OCI-LY1 (cell line): ENCODE results near the gene BARHL2.

ENCODE experiments used
- H2AFZ ChIP-seq: fragments of 200-600 bp; sonication (generic), shearing (Covaris generic); 2 replicates; pipeline ENCODE4 v1.6.0; 2014; ENCODE audit warnings: antibody characterized with exemption, mild to moderate bottlenecking, low read length
- H3F3A ChIP-seq: fragments of 200-600 bp; sonication (generic), shearing (Covaris generic); 2 replicates; pipeline ENCODE4 v1.6.0; 2014; ENCODE audit warnings: mild to moderate bottlenecking, antibody characterized with exemption, low read length, moderate library complexity; ENCODE audit not compliant: insufficient read depth
- H3K27ac ChIP-seq: fragments of 200-600 bp; sonication (generic); 2 replicates; pipeline ENCODE4 v1.5.1; 2014; ENCODE audit warnings: low read length, mixed run types, mild to moderate bottlenecking, low read depth; ENCODE audit not compliant: poor library complexity, severe bottlenecking
- H3K27me3 ChIP-seq: fragments of 200-600 bp; sonication (generic); 2 replicates; pipeline ENCODE4 v1.6.0; 2014; ENCODE audit warnings: antibody characterized with exemption, mild to moderate bottlenecking, low read length, moderate library complexity; ENCODE audit not compliant: insufficient read depth
- H3K36me3 ChIP-seq: fragments of 200-600 bp; sonication (generic); 2 replicates; pipeline ENCODE4 v1.6.1; 2014; ENCODE audit warnings: mild to moderate bottlenecking, antibody characterized with exemption, low read length, moderate library complexity, mixed read lengths; ENCODE audit not compliant: insufficient read depth
- H3K4me1 ChIP-seq: fragments of 200-600 bp; sonication (generic); 2 replicates; pipeline ENCODE4 v1.5.1; 2014; ENCODE audit warnings: mild to moderate bottlenecking, low read length, moderate library complexity; ENCODE audit not compliant: insufficient read depth, severe bottlenecking
- H3K4me2 ChIP-seq: fragments of 200-600 bp; sonication (generic), shearing (Covaris generic); 2 replicates; pipeline ENCODE4 v1.6.1; 2014; ENCODE audit warnings: low read length
- H3K4me3 ChIP-seq: fragments of 200-600 bp; sonication (generic); 2 replicates; pipeline ENCODE4 v1.5.1; 2014; ENCODE audit warnings: low read length, low read depth, mild to moderate bottlenecking, mixed read lengths; ENCODE audit not compliant: poor library complexity, severe bottlenecking
- H3K79me2 ChIP-seq: fragments of 200-600 bp; shearing (Covaris generic); 2 replicates; pipeline ENCODE4 v1.6.1; 2016; ENCODE audit warnings: mixed run types, low read length, mixed read lengths; ENCODE audit not compliant: insufficient read depth
- H3K9ac ChIP-seq: fragments of 200-600 bp; sonication (generic), shearing (Covaris generic); 2 replicates; pipeline ENCODE4 v1.6.1; 2014; ENCODE audit warnings: mild to moderate bottlenecking, low read length, mixed read lengths
- H3K9me2 ChIP-seq: fragments of 200-600 bp; sonication (generic), shearing (Covaris generic); 2 replicates; pipeline ENCODE4 v1.6.1; 2014; ENCODE audit warnings: low read depth, mild to moderate bottlenecking, low read length, mixed read lengths
- H3K9me3 ChIP-seq: fragments of 200-600 bp; shearing (Covaris generic); 2 replicates; pipeline ENCODE4 v1.6.1; 2014; ENCODE audit warnings: low read length, mixed read lengths
- H4K20me1 ChIP-seq: fragments of 200-600 bp; sonication (generic), shearing (Covaris generic); 2 replicates; pipeline ENCODE4 v1.6.0; 2016; ENCODE audit warnings: mild to moderate bottlenecking, low read length; ENCODE audit not compliant: insufficient read depth
- CTCF ChIP-seq: fragments of 200-600 bp; sonication (generic), shearing (Covaris generic); IDR thresholded peaks from 2 replicates; pipeline ENCODE4 v1.5.1; 2017; ENCODE audit warnings: mild to moderate bottlenecking, antibody characterized with exemption, low read length, moderate library complexity, mixed read lengths
- EZH2 ChIP-seq: fragments of 200-600 bp; sonication (generic), shearing (Covaris generic); IDR thresholded peaks from 2 replicates; pipeline ENCODE4 v1.8.0; 2017; ENCODE audit warnings: borderline replicate concordance, mixed run types, mild to moderate bottlenecking, antibody characterized with exemption, low read length, moderate library complexity, mixed read lengths

Gene BARHL2

DNA sequence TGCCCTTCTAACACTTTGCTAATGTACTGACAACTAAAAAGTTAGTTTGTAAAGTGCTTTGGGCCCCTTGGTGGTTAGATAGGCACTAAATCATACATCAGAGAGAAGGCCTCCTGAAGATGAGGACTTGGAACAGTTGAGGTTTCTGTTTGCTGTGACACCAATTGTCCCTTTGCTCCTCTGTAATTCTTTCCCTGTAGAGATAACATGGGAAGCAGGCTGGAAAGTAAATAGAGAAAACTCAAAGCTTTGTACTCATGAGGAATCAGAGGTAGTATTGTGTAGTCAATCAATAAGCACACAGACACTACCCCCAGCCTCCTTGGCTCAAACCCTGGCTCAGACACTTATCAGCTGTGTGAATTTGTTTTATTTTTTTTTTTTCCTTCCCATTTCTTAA lies 31.6 kb upstream of the BARHL2 start:
- H3K4me2 ChIP-seq: no peak overlapping the region
- H3K9me3 ChIP-seq: no peaks in the 10 kb centered on the region
- no peaks in the 10 kb centered on the region for H4K20me1 ChIP-seq
- H3K27ac ChIP-seq: no peak overlapping the region
- no peak for TF ChIP-seq CTCF
- no peak for TF ChIP-seq EZH2
- no peak overlapping the region for H3K4me3 ChIP-seq
- no peaks in the 10 kb centered on the region for H3F3A ChIP-seq
- no peaks in the 10 kb centered on the region for H3K9me2 ChIP-seq
- H2AFZ ChIP-seq: no peak overlapping the region
- no peaks in the 10 kb centered on the region for H3K36me3 ChIP-seq
- H3K4me1 ChIP-seq: no peaks in the 10 kb centered on the region
- no peaks in the 10 kb centered on the region for H3K79me2 ChIP-seq
- no peak overlapping the region for H3K9ac ChIP-seq
- H3K27me3 ChIP-seq: no peaks in the 10 kb centered on the region

- Histone ChIP-seq H3K9me2 (no peaks in the 10 kb centered on the region), H3K4me3 (no peak overlapping the region), H3K4me2 (no peak overlapping the region), H2AFZ (no peak overlapping the region), H3K79me2 (no peaks in the 10 kb centered on the region), H3K27ac (no peak overlapping the region), H3K27me3 (no peaks in the 10 kb centered on the region), H3K4me1 (no peaks in the 10 kb centered on the region), H3K9ac (no peak overlapping the region), H4K20me1 (no peaks in the 10 kb centered on the region), H3F3A (no peaks in the 10 kb centered on the region), H3K36me3 (no peaks in the 10 kb centered on the region), H3K9me3 (no peaks in the 10 kb centered on the region)
- TF ChIP-seq EZH2: no peak
- no peak for TF ChIP-seq CTCF
These were observed 29.8 kb upstream of the BARHL2 start for GRCh38 chr1:90746857-90747256.

DNA sequence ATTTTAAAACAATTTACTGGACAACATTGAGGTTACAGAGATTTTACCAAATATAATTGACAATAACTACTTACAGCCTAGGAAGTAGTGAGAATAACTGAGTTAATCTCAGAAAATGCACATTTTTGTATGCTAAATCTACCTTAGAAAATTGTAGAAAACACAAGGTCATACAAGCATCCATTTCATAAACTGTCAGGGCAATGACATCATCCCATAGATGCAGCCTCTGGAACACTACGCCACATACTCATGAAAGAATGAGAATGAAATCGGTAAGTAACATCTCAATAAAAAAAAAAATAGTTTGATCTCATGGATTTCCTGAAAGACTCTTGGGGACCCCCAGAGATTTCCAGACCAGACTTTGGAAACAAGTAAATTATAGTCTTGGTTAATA lies 28.9 kb upstream of the BARHL2 start:
- TF ChIP-seq EZH2 (no peak), CTCF (no peak)
- Histone ChIP-seq H3K79me2 (no peaks in the 10 kb centered on the region), H3K36me3 (no peaks in the 10 kb centered on the region), H4K20me1 (no peaks in the 10 kb centered on the region), H3K9me3 (no peaks in the 10 kb centered on the region), H3K27me3 (no peaks in the 10 kb centered on the region), H3K4me1 (no peaks in the 10 kb centered on the region), H3K4me3 (no peak overlapping the region), H3K4me2 (no peak overlapping the region), H2AFZ (no peak overlapping the region), H3F3A (no peaks in the 10 kb centered on the region), H3K27ac (no peak overlapping the region), H3K9me2 (no peaks in the 10 kb centered on the region), H3K9ac (no peak overlapping the region)
